HG02973 (cell line): Measurements from ENCODE around the gene SLC12A7.

Source experiments
- ATAC-seq: cut with Tn5 transposase; IDR thresholded peaks from one replicate; pipeline ENCODE4 v1.9.1; 2021; ENCODE audit warnings: moderate library complexity; ENCODE audit not compliant: unreplicated experiment

The SLC12A7 gene

DNA sequence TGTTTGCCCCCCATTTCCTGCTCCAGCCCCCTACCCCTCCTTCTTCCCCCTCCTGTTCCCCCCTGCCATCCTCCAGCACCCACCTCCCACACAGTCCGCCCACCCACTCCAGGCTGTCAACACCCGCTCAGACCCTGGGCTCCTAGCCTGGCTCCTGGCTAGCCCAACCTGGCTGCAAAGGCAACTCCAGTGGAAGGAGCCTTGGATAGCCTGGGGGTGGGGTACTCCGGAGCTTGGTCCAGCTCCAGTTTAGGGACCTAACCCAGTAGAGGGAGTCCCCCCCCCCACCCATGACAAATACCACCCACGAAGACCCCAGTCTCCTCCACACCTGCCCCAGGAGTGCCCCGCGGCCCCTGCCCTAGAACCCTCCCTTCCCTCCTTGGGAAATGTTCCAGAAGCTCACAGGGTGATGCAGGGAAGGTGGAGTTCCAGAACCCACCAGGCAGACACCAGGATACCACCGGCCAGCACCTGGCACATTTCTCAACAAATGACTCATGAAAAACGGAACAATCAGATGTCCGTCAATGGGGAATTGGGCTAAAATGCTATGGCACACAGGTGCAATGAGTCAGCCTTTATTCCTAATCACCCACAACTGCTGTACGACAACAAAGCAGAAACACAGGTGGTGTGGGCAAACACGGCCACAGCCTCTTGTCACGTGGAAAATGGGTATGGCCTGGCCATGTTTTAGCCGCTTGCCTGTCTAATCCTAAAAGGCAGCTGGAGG, 901 bp upstream of the SLC12A7 start:
- no peak for ATAC-seq

DNA sequence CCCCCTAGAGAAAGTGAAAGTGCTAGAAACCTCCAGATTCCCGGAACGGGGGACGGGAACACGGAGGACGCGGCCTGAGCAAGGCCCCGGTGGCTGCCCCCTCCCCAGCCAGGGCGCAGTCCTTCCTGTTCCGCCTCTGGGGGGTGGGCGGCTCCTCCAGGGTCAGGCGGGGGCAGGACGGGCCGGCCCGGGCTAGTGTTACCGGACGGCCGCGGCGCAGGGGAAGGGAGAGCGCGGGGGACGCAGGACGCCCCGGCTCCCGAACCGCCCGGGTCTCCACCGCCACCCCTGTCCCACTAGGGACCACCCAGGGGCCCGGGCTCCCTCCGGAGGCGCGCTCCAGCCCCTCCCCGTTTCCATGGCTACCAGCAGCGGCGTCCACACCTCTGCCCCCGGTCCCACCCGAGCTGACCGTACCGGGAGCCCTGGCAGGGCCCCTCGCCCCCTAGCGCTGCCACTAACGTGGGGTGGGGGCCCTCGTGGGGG, 579 bp downstream of the SLC12A7 start:
- ATAC-seq = peak; percentile 13

DNA sequence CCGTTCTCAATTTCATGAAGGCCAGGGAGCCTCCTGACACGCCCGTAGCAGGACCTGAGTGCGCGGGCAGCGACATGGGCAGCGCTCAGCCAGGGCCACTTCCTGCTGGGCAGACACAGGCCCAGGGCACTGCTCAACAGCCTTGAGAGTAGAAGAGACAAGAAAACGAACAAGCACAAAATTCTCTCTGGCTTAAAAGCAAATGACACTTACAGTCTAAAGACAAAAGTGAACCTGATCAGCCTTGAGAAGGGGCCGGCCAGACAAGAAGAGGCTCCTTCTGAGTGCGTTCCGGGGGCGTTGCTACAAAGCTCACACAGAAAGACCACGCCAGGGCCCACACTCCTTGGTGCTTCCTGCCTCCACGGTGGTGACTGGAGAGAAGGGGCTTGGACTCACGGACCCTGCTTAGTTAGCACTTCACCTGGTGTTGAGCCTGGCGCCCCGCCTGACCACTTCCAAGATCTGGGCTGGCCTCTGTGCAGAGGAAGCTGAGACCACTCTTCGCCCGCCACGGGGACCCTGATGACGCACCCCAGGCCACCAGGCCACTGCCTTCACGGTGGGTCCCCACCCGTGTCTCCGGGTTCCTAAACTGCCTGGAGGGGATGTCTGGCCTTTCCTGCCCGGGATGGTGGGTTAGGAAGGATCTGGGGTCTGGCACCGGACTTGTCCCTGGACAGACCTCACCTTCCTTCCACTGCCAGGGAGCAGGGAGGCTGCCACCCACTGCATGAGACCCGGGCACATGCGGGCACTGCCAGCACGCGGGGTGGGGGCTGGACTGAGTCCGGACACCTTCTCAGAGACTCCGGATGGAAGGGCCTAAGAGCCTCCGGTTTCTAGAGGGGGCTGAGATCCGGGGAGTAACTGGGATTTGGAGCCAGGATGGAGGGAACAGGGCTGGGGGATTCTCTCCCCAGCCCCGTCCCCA, 1.3 kb downstream of the SLC12A7 start:
- no peak for ATAC-seq

DNA sequence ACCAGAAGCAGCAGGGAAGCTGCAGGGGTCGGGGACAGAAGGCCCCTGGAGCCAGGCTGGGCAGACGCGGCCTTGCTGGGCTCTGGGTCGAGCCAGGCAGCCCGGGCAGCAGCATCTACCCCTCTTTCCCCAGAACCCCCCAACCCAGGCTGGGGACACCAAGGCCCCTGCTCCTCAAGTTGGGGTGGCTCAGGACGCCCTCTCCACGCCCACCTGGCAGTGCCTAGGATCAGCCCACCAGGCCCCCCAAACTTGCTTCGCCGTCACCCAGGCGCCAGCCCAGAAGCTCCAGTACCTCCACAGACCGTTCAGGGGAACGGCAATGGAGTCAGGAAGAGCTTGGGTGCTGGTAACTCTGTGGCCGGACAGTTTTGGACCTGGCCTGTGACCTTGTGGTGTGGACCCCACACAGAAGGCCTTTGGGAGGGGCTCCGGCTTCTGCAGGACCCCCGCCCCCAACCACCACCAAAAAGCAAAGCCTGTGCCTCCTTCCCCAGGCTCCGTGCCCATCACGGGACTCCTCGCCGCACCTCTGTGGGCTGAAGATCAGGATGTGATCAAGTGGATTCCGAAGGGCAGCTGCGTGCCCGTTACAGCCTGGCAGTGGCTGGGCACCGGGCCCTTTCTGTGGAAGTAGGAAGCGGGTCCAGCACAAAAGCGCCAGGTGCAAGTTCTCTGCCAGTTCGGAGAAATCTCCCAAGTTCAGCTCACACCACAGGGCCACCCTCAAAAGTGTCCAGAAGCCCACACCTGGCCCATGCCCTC, 2.1 kb downstream of the SLC12A7 start:
- no peak for ATAC-seq

DNA sequence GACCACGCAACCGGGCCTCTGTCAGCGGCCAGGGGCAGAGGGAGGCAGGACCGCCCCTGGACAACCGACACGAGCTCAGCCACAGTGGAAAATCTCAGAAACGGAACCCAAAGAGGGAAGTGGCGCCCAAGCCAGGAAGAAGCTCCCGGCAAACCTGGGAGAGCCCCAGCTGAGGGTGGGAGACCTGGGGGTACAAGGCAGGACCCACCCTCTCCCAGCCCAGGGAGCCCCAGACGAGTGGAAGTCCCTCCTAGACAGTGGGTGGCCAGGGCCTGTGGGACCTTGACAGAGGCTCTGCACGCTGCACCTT, 3.0 kb downstream of the SLC12A7 start:
- ATAC-seq = no peak

DNA sequence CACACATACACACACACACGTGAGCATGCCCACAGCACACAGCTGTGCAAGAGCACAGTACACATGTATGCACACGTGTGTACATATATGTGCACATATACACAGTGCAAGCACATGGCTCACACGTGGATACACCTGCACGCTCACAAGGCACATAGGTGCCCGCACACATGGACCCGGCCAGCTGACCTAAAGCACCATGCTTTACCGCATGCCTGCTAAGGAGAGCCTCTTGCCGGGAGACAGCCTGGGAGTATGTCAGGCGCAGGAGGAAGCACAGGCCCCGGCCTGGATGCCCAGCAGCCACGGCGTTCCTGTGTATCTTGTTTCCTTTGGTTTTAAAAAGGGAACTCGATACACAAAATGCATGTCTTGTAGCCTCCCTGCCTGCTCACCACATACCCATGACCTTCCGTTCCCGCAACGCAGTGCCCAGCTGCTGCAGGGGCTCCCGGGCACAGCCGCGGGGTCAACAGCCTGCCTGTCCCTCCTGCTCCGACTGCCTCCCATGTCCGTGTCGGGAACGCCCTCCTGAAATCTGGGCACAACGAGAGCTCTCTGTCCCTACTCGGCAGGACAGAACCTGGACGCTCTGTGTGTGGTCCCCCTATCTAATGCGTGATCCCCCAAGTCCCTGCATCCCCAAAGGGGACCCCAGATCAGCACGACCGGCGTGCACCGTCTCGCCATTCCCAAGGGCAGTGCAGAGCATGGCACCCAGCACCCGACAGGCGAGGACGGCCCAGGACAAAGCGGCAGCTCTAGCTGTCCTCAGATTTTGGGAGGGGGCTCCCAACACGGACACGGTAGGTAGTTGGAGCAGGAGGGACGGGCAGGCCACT, 3.6 kb downstream of the SLC12A7 start:
- no peak for ATAC-seq

DNA sequence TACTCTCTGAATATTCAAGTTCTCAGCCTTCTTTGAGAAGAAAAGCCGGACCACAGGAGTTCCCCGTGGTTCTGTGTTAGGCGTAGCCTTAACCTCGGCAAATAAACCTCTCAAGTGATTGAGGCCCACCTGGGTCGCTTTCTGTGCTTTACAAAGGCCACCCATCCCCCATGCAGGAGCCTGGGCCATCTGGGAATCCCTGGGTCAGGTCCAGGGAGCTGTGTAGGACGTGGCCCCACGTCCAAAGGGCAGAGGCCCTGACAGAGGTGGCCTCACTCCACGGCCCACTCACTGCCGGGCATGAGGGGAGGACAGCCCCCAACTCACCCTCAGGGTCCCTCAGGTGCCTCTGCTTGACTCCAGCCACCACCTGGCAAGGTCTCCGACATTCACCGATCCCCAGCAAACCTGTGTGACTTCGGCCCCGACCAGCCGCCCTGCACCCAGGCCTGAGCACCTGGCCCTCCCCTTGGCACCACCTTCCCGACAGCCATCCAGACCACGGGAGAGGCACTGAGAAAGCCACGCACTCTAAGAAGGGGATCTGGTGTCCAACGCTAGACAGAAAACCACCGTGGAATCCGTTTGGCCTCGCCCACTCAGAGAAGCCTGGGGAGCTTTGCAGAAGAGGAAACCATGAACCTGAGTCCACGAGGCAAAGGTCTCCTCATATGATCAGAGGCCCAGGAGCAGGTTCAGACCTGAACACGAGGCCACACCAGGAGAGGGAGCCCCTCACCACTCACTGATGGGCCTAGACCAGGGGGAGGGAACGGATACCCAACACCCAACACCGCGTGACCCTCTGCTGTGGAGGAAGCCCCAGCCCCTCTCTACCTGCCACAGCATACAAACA, 4.5 kb downstream of the SLC12A7 start:
- no peak for ATAC-seq

DNA sequence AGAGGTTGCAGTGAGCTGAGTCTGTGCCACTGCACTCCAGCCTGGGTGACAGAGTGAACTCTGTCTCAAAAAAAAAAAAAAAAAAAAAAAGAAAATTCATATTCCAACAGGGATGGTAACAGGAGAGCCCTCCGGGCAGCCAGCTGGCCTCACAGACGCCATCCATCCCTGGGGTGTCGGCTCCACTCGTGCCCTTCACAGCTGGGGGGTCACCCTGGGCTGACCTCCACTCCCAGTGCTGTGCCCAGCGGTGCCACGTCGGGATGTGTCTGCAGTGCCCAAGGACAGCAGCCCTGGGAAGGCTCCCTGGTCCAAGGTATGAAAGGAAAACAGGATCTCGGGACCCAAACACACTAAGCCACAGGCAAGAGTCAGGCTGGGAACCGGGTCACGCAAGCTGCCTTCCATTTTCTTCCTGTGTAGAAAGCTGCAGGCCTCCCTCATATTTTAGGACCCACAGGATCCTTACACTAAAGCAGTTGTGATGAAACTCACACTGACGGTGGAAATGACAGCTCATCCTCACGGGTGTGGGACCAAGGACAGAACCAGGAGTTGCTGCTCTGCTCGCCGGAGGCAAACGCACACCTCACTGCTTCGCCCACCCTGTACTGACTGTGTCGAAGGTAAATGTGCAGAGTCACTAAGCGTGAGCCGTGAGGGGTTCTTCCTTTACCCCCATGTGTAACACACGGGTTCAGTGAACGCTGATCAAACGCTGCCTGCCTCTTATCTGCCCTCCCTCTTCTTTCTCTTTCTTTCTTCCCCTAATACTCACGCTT, 5.3 kb downstream of the SLC12A7 start:
- no peak for ATAC-seq

DNA sequence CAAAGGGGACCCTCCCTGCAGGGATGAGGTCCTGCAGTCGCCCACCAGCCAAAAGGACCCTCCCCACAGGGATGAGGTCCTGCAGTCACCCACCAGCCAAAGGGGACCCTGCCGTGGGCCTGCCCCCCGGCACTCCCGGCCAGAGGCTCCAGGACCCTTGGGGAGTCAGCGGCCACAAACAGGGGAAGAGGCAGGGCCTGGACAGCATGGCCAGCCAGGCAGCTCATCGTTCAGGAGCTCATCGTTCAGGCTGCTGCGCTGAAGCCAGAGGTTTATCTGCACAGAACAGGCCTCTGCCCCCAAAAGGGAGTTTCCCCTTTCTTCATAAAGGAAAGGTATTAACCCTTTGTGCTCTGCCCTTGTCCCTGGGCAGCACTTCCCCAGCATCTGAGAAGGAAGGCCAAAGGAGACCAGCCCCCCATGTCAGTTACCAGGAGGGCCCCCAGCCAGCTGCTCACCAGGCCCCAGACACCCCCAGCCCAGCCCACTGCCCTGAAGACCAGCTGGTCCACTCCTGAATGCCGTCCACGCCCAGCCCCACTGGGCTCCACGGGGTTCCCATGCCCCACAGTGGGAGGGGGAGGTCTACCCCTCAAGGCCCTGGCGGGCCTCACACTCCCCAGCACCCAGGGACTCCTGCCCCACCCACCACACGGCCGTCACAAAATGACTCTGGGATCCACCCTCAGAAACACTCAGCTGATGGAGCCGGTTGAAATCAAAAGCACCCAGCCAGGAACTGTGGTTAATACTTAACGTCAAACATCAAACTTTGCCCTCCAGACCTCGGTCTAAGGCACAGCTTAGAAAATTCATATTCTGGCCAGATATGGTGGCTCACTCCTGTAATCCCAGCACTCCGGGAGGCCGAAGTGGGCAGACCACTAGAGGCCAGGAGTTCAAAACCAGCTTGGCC, 6.3 kb downstream of the SLC12A7 start:
- ATAC-seq = peak; percentile 40

DNA sequence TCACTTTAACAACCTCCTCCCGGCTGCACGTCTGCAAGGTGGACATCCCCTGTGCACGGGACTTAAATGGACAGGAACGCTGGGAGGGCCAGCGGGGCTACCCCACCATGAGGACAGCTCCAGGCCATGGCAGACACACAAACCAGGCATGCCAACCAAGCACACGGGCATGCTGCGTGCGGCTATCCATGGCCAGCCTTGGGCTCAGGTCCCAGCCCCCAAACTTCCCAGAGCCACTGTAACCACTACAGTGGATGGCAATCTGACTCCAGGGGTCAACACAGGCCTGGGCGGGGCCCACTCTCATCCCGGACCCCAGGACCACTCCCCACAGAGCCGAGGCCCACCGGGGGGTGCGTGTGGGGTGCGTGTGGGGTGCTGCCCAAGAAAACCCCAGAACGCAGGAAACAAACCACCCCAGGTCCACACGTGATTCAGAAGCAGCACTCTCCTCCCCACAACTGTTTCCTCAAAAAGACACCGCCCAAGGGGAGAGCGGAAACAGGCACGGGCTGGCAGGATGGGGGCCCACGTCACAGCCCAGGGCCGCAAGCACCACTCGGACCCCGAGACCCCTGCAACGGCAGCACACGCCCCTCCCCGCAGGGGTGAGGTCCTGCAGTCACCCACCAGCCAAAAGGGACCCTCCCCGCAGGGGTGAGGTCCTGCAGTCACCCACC, 7.4 kb downstream of the SLC12A7 start:
- ATAC-seq = no peak

DNA sequence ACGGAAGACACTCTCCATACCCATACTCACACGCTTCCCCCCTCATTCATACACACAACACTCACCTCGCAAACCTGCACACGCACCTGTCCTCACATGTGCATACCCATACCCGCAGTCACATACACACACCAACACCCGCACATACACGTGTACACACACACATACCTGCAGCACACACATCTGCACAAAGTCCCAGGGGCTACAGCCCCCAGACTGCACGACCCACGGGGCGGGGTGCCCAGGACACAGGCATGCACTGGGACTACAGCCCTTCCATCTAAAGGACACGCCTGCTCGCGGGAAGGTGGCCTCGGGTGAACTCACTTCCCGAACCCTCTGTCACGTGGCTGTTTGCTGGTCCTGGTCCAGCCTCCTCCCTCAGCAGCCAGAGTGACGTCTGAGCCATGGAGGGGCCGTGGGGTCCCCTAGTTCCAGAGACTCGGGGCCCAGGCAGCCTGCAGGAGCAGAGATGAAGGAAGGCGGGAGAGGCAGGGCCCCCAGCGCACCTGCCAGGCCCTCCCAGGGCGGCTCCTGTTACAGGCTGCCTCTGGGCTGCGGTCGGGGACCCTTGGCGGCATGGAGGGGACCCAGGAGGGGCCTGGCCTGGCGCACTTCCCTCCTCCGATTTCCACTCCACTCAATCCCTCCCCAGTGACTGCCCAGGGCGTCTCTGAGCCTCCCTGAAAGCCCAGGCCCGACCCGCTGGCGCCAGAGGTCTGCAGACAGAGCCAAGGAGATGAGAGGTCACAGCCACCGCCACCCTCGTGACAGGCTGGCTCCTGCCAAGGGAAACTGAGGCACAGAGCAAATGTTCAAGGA, 8.1 kb downstream of the SLC12A7 start:
- no peak for ATAC-seq

DNA sequence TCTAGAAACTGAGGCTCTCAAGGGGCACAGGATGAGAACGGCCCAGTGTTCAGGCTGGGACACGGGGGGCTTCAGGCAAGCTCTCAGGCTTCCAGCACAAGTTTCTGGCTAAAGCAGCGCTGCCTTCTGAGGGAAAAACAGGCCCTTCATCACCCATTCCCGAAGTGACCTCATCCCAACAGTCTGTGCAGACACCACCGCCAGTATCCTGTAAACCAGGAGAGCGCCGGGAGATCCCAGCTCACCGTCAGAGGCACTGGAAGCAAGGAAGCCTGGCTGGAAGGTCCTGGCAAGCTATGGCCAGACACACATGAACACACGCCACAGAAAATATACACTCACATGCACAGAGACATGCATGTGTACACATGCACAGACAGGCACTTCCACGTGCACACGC, 8.8 kb downstream of the SLC12A7 start:
- ATAC-seq = no peak

DNA sequence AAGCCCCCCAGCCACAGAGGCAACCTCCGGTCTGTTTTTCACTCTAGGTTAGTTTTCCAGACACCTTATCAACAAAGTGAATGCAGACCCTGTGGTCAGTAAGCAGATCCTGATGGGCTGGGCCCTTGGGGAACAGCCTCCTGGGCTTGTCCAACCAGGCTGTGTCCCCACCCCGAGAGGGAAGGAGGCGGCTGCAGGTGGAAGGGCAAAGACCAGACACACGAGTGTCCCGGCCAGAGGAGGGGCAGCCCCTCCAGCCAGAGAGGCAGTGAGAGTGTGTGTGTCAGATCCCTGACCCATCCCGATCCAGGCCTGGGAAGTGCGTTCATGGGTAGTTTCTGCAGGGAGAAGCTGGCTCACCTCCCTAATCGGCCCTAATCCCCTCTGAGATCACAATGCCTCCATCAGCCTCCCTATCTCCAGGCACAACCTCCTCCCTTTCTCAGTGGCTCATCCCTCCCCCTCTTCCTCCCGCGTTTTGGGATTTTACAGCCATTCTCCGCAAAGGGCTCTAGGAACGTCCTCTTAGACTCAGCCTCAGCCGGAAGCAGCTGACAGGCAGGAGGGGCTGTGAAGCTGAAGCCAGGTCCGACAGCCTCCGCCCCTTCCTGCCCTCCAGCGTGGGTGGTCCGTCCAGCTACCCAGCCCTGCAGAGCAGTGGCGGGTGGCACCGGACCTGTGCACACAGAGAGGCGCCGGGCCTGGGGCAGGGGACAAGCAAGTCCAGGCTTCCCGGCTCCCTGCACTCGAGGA, 9.7 kb downstream of the SLC12A7 start:
- no peak for ATAC-seq

DNA sequence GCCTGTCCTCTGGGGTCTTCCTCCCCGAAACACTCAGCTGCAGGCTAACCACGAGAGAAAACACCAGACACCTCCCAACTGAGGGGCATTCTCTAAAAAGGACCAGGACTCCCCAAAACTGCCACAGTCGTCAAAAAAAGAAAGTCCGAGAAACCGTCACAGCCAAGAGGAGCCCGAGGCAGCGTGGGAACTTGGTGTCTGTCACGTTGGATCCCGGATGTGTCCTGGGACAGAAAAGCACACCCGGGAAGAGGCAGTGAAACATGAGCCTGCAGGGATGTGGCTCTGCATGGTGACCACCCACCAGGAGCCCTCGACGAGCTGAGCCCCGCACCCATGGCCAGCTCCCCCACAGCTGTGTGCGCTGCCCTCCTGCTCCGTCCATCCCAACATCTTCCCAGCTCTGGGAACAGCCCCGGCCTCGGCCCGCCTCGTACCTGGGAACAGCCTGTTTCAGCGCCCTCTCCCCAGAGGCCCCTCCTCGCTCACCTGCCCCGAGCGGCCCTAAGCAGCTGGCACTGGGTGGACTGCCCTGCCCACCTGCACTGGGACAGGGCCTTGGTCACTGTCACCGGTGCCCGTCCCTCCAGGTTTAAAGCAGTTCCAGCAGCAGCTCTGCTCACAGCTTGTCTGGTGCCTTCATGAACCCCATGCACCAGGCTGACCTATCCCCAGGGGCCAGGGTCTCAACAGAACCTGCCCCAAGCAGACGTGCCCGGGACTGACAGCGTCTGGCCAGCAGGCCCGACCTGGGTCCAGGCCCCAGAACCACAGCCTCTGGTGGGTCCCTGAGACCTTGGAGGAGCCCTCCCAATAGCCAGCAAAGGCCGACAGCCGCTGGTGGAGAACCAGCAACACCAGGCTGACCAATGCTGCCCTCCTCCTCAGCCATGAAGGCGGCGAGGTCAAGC, 10.9 kb downstream of the SLC12A7 start:
- ATAC-seq = no peak
